ENCODE results near the gene EPHB2. TPM values are rescaled to one million over a fixed set of nuclear protein-coding genes. Genes with fewer than 3 reads are reported as not detected.

Gene EPHB2
- total and polyA plus RNA-seq, 2 donors (not counting 1 experiment from before 2014, with no cell fraction given), result 0.07 to 0.39 TPM

DNA sequence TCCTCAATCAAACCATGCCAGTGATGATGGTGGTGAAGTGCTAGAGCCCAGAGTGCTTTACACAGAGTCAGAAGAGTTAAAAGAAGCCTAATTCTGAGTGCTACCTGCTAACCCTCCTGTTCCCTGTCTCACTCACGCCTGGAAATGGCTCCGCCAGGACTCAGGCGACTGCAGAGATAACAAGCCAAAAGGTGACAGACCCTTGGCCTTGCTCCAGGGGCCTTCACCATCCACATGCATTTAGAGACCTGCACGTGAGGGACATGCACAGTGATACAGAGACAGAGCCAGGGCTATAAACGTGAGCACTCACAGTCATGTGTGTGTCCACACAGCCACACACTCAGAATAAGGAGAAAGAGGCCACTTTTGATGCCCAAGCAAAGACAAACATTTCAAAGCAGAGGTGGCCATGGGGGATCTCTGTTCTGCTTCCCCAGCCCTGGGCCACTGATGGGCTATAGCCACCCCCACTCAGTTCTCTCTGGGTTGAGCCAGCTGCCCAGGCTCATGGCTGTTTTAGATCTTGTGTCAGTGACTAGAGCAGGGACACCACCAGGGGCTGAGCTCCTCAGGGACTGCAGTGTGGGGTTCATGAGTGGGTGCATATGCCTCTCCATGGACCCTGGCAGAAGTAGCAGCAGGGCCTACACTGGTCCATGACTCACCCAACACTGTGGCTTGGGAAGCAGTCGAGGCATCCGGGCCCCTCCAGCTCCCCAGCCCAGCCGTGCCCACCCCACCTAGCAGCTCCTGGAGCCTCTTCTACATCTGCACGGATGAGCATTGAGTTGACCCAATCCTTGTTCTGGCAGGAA lies 117.2 kb downstream of the EPHB2 start:
- Mint-ChIP-seq H3K27me3 (peaks cover 12% of the 10 kb centered on the region), H3K27ac (no peak overlapping the region), H3K9me3 (ENCODE audit: insufficient read depth) (no peaks in the 10 kb centered on the region), H3K4me3 (no peak overlapping the region), H3K4me1 (no peaks in the 10 kb centered on the region)
- Histone ChIP-seq H3K27me3 (replicated peaks in 1 of 4; ENCODE audit: control extremely low read depth in 1 of 4, control insufficient read depth in 3 of 4, insufficient read depth in 4 of 4, low read length in 3 of 4) (no peaks in the 10 kb centered on the region), H3K27ac (ENCODE audit: low read length in 2 of 2) (no peak overlapping the region), H3K79me2 (ENCODE audit: control insufficient read depth, insufficient read depth, low read length) (no peaks in the 10 kb centered on the region), H3K36me3 (replicated peaks in 1 of 2; ENCODE audit: control extremely low read depth in 1 of 2, control insufficient read depth in 1 of 2, extremely low read depth in 1 of 2, insufficient read depth in 2 of 2, low read length in 1 of 2) (no peaks in the 10 kb centered on the region), H4K20me1 (ENCODE audit: control insufficient read depth, insufficient read depth, low read length, poor library complexity, severe bottlenecking) (no peaks in the 10 kb centered on the region), H2AFZ (ENCODE audit: insufficient read depth, low read depth, low read length, poor library complexity, severe bottlenecking) (no peak overlapping the region), H3K4me3 (ENCODE audit: control extremely low read depth in 1 of 5, extremely low read depth in 1 of 5, insufficient read depth in 1 of 5, low read depth in 2 of 5, low read length in 4 of 5) (no peak overlapping the region), H3K9me3 (ENCODE audit: control extremely low read depth in 1 of 3, control insufficient read depth in 2 of 3, insufficient read depth in 1 of 3, low read length in 2 of 3) (no peaks in the 10 kb centered on the region), H3K4me1 (ENCODE audit: control insufficient read depth in 2 of 2, insufficient read depth in 2 of 2, low read length in 2 of 2) (no peaks in the 10 kb centered on the region), H3K4me2 (replicated peaks; ENCODE audit: low read depth, low read length, poor library complexity, severe bottlenecking) (no peak overlapping the region), H3K9ac (ENCODE audit: low read length) (no peak overlapping the region)
- POLR2A ChIA-PET, result no interaction called here
- CTCF ChIA-PET, result no interaction called here
- ATAC-seq (ENCODE audit: low read depth) (no peak), DNase-seq (no peak)
- TF ChIP-seq, protein P1, sequence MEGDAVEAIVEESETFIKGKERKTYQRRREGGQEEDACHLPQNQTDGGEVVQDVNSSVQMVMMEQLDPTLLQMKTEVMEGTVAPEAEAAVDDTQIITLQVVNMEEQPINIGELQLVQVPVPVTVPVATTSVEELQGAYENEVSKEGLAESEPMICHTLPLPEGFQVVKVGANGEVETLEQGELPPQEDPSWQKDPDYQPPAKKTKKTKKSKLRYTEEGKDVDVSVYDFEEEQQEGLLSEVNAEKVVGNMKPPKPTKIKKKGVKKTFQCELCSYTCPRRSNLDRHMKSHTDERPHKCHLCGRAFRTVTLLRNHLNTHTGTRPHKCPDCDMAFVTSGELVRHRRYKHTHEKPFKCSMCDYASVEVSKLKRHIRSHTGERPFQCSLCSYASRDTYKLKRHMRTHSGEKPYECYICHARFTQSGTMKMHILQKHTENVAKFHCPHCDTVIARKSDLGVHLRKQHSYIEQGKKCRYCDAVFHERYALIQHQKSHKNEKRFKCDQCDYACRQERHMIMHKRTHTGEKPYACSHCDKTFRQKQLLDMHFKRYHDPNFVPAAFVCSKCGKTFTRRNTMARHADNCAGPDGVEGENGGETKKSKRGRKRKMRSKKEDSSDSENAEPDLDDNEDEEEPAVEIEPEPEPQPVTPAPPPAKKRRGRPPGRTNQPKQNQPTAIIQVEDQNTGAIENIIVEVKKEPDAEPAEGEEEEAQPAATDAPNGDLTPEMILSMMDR (IDR thresholded peaks at IDR 0.05), result no peak
- TF ChIP-seq EZH2 (IDR thresholded peaks at IDR 0.05; ENCODE audit: borderline replicate concordance, insufficient read depth, low read depth, low read length, poor library complexity, severe bottlenecking), result no peak
- 91% methylated on average over 9 of the region's 9 CpGs for WGBS (ENCODE audit: insufficient coverage)
- intact Hi-C loops (cut with micrococcal nuclease), result no loop called here

DNA sequence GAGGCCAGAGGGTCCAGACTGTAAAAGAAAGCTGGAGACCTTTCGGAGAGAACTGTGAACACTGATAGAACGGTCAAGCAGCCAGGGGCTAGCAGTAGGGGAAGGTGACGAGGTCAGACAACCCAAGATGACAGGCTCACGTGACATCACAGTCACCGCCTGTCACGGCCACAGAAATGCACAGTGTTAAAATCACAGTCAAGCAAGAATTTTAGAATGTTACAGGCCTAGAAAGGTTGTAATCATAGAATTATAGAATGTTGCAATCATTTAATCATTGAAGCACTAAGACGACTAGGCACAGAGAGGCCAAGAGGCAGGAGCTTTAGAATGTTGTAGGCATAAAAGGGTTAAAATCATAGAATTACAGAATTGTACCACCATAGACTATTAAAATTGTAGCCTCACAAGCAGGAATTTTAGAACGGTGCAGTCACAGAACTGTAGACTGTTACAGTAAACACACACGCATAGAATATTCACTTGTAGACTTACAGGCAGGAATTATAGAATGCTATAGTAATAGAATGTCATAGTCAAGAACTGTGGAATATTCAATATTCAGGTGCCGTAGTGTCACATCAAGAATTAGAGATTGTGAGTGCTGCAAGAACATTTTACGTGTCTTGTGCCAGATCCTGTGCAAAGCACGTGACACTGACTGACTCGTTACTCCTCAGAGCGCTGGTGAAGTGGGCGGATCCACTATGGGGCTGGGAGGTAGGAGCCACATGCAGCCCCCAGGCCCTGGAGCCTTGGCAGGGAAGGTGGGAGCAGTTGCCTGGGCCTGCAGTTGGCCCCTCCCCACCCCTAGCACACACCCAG lies 118.1 kb downstream of the EPHB2 start:
- DNase-seq (no peak), ATAC-seq (ENCODE audit: low read depth) (no peak)
- Histone ChIP-seq H3K27ac (ENCODE audit: low read length in 2 of 2) (no peak overlapping the region), H3K9ac (ENCODE audit: low read length) (no peak overlapping the region), H3K79me2 (ENCODE audit: control insufficient read depth, insufficient read depth, low read length) (no peaks in the 10 kb centered on the region), H3K9me3 (ENCODE audit: control extremely low read depth in 1 of 3, control insufficient read depth in 2 of 3, insufficient read depth in 1 of 3, low read length in 2 of 3) (no peaks in the 10 kb centered on the region), H2AFZ (ENCODE audit: insufficient read depth, low read depth, low read length, poor library complexity, severe bottlenecking) (no peak overlapping the region), H3K4me3 (ENCODE audit: control extremely low read depth in 1 of 5, extremely low read depth in 1 of 5, insufficient read depth in 1 of 5, low read depth in 2 of 5, low read length in 4 of 5) (no peak overlapping the region), H3K4me1 (ENCODE audit: control insufficient read depth in 2 of 2, insufficient read depth in 2 of 2, low read length in 2 of 2) (no peaks in the 10 kb centered on the region), H3K36me3 (replicated peaks in 1 of 2; ENCODE audit: control extremely low read depth in 1 of 2, control insufficient read depth in 1 of 2, extremely low read depth in 1 of 2, insufficient read depth in 2 of 2, low read length in 1 of 2) (no peaks in the 10 kb centered on the region), H4K20me1 (ENCODE audit: control insufficient read depth, insufficient read depth, low read length, poor library complexity, severe bottlenecking) (no peaks in the 10 kb centered on the region), H3K4me2 (replicated peaks; ENCODE audit: low read depth, low read length, poor library complexity, severe bottlenecking) (no peak overlapping the region), H3K27me3 (replicated peaks in 1 of 4; ENCODE audit: control extremely low read depth in 1 of 4, control insufficient read depth in 3 of 4, insufficient read depth in 4 of 4, low read length in 3 of 4) (no peaks in the 10 kb centered on the region)
- Mint-ChIP-seq H3K27ac (no peak overlapping the region), H3K27me3 (peaks cover 11% of the 10 kb centered on the region), H3K4me3 (no peak overlapping the region), H3K9me3 (ENCODE audit: insufficient read depth) (no peaks in the 10 kb centered on the region), H3K4me1 (no peaks in the 10 kb centered on the region)
- no peak for TF ChIP-seq EZH2 (IDR thresholded peaks at IDR 0.05; ENCODE audit: borderline replicate concordance, insufficient read depth, low read depth, low read length, poor library complexity, severe bottlenecking)
- 89% methylated on average over 9 of the region's 15 CpGs for WGBS (ENCODE audit: insufficient coverage)
- ChIA-PET POLR2A (no interaction called here), CTCF (no interaction called here)
- intact Hi-C loops (cut with micrococcal nuclease), result no loop called here

Measured in B cell (primary cell).